HCT116 (cell line): Measurements from ENCODE around the gene CELF4. TPM values are rescaled to one million over a fixed set of nuclear protein-coding genes. Genes with fewer than 3 reads are reported as not detected.

Experiments
- ATAC-seq: fragments of 200-7000 bp; cut with Tn5 transposase; 2 replicates; pipeline ENCODE4 v1.9.1; 2020; ENCODE audit warnings: mild to moderate bottlenecking, moderate library complexity
- BruUV-seq: library from RNA; stranded (reverse); fragments of 400-500 nt; replicated peaks from 2 replicates; lab custom pipeline; 2021; lab: Mats Ljungman, UMichigan
- CTCF ChIA-PET: fragments of 300-600 bp; sonication (Branson Sonifier 250); formaldehyde crosslinking; loops from one replicate; lab custom pipeline; 2021; ENCODE audit warnings: antibody characterized with exemption; lab: Charles Lee
- POLR2A ChIA-PET: fragments of 300-600, 350-600 bp; sonication (Branson Sonifier 250); formaldehyde crosslinking; loops from one replicate; lab custom pipeline; 2021; ENCODE audit warnings: antibody characterized with exemption; lab: Charles Lee
- RAD21 ChIA-PET, 2 experiments: fragments of 300-600 bp; sonication (Branson Sonifier 250); formaldehyde crosslinking; loops; one replicate each; lab custom pipeline; 2023; ENCODE audit warnings: low total read pairs in 2 of 2; ENCODE audit not compliant: uncharacterized antibody in 2 of 2, unreplicated experiment in 2 of 2, low non-redundant PET in 1 of 2; lab: Charles Lee
- DNase-seq: peaks from one replicate; pipeline ENCODE4 v3.0.0-alpha.2; 2010; ENCODE audit warnings: low read depth, low spot score
- H2AFZ ChIP-seq: fragments of 200-600 bp; shearing (Covaris generic), sonication (generic); 2 replicates; pipeline ENCODE4 v1.6.1; 2017; ENCODE audit warnings: low read depth, mixed run types, mixed read lengths, antibody characterized with exemption, low read length; ENCODE audit not compliant: poor library complexity, severe bottlenecking
- H3K27ac ChIP-seq: 2 replicates; pipeline ENCODE4 v1.5.1; 2012; ENCODE audit warnings: low read depth, low read length
- H3K27me3 ChIP-seq: fragments of 200-600 bp; sonication (generic); 2 replicates; pipeline ENCODE4 v1.6.1; 2016; ENCODE audit warnings: mixed run types, low read length, mixed read lengths; ENCODE audit not compliant: insufficient read depth
- H3K36me3 ChIP-seq, 2 experiments: fragments of 200-500 bp in 1 of 2; fragments of 200-600 bp in 1 of 2; sonication (Bioruptor generic) in 1 of 2; sonication (generic) in 1 of 2; 2 replicates each; pipeline versions ENCODE4 v1.5.1 to v1.6.1; 2014 to 2016; ENCODE audit warnings: low read length in 2 of 2, inconsistent platforms in 1 of 2, mixed read lengths in 1 of 2, mixed run types in 1 of 2; ENCODE audit not compliant: insufficient read depth in 2 of 2, control insufficient read depth in 1 of 2
- H3K4me1 ChIP-seq, 2 experiments: fragments of 200-600 bp in 1 of 2; sonication (generic) in 1 of 2; 2 replicates each; pipeline versions ENCODE4 v1.5.1 to v1.6.1; 2012 to 2017; ENCODE audit warnings: low read length in 2 of 2, inconsistent platforms in 1 of 2, mild to moderate bottlenecking in 1 of 2, mixed read lengths in 1 of 2, mixed run types in 1 of 2, moderate library complexity in 1 of 2; ENCODE audit not compliant: insufficient read depth in 2 of 2, control insufficient read depth in 1 of 2
- H3K4me2 ChIP-seq: fragments of 200-600 bp; sonication (generic); 2 replicates; pipeline ENCODE4 v1.6.1; 2017; ENCODE audit warnings: mixed run types, low read length, mixed read lengths
- H3K4me3 ChIP-seq, 2 experiments: fragments of 200-600 bp in 1 of 2; sonication (generic) in 1 of 2; replicated peaks in 1 of 2; 2 replicates each; pipeline ENCODE4 v1.5.1; 2011 to 2016; ENCODE audit warnings: low read length in 2 of 2, control low read depth in 1 of 2, low read depth in 1 of 2, mild to moderate bottlenecking in 1 of 2, mixed read lengths in 1 of 2, mixed run types in 1 of 2
- H3K79me2 ChIP-seq: fragments of 200-600 bp; sonication (generic); 2 replicates; pipeline ENCODE4 v1.6.1; 2017; ENCODE audit warnings: mild to moderate bottlenecking, mixed run types, low read length, moderate library complexity, mixed read lengths; ENCODE audit not compliant: insufficient read depth
- H3K9ac ChIP-seq: fragments of 200-600 bp; sonication (generic); 2 replicates; pipeline ENCODE4 v1.6.1; 2016; ENCODE audit warnings: low read length, mixed read lengths
- H3K9me2 ChIP-seq: fragments of 200-600 bp; sonication (generic), shearing (Covaris generic); 2 replicates; pipeline ENCODE4 v1.6.1; 2017; ENCODE audit warnings: mixed run types, mild to moderate bottlenecking, moderate library complexity; ENCODE audit not compliant: insufficient read depth
- H3K9me3 ChIP-seq, 2 experiments: fragments of 200-500 bp in 1 of 2; fragments of 200-600 bp in 1 of 2; sonication (Bioruptor generic) in 1 of 2; sonication (generic) in 1 of 2; 2 replicates each; pipeline ENCODE4 v1.6.1; 2014 to 2017; ENCODE audit warnings: low read length in 2 of 2, mixed read lengths in 2 of 2, inconsistent platforms in 1 of 2, low read depth in 1 of 2, mild to moderate bottlenecking in 1 of 2, mixed run types in 1 of 2, moderate library complexity in 1 of 2; ENCODE audit not compliant: control insufficient read depth in 1 of 2, insufficient read depth in 1 of 2
- H4K20me1 ChIP-seq: fragments of 200-600 bp; sonication (generic), shearing (Covaris generic); 2 replicates; pipeline ENCODE4 v1.6.1; 2017; ENCODE audit warnings: mixed run types, mild to moderate bottlenecking, moderate library complexity; ENCODE audit not compliant: insufficient read depth
- EZH2 ChIP-seq: fragments of 200-600 bp; sonication (generic); IDR thresholded peaks from 2 replicates; pipeline ENCODE4 v1.6.1; 2017; ENCODE audit warnings: antibody characterized with exemption, mixed run types
- FOSL1 ChIP-seq: IDR thresholded peaks from 2 replicates; pipeline ENCODE4 v1.6.1; 2012; ENCODE audit warnings: low read depth
- RAD21 ChIP-seq: IDR thresholded peaks from 2 replicates; pipeline ENCODE4 v1.6.1; 2012; ENCODE audit warnings: low read depth, mild to moderate bottlenecking
- ZBTB33 ChIP-seq: IDR thresholded peaks from 2 replicates; pipeline ENCODE4 v1.6.1; 2011; ENCODE audit warnings: mild to moderate bottlenecking, low read length, moderate library complexity; ENCODE audit not compliant: insufficient replicate concordance; ENCODE audit errors: extremely low read depth
- intact Hi-C: fragments of 100-400 bp; cut with micrococcal nuclease; formaldehyde crosslinking; loops from 2 replicates; pipeline ENCODE4 v1.10.0; 2022
- total RNA-seq: library from RNA; stranded (reverse); gene quantifications from one replicate; pipeline ENCODE4 v1.2.1, GENCODE V29; 2021; ENCODE audit not compliant: unreplicated experiment

CELF4 gene
- total RNA-seq, 1 experiment from 2014 or later = not detected

- TF ChIP-seq EZH2 = no peak
Observed at GRCh38 chr18:37554399-37554787, 11.2 kb downstream of the CELF4 start (continued).

GRCh38 chr18:37553633-37554398 is 11.8 kb downstream of the CELF4 start:
- intact Hi-C loops = no loop called here
- no peak overlapping the region for H3K4me2 ChIP-seq
- DNase-seq = no peak
- TF ChIP-seq ZBTB33 = no peak
- TF ChIP-seq FOSL1 = no peak
- TF ChIP-seq RAD21 = no peak
- TF ChIP-seq, all 23 proteins: peak for 0
- no peaks in the 10 kb centered on the region for H3K9me2 ChIP-seq
- no peaks in the 10 kb centered on the region for H3K79me2 ChIP-seq
- no peak overlapping the region for H3K9ac ChIP-seq
- ChIA-PET POLR2A (no interaction called here), RAD21 (no interaction called here), CTCF (no interaction called here)
- H3K36me3 ChIP-seq = no peaks in the 10 kb centered on the region
- H3K27ac ChIP-seq = no peak overlapping the region
- H3K4me3 ChIP-seq = no peak overlapping the region
- no peaks in the 10 kb centered on the region for H3K9me3 ChIP-seq
- no TSS peak for BruUV-seq
- peaks cover 55% of the 10 kb centered on the region for H3K27me3 ChIP-seq
- ATAC-seq = no peak
- H4K20me1 ChIP-seq = no peaks in the 10 kb centered on the region
- no peaks in the 10 kb centered on the region for H3K4me1 ChIP-seq
- no peak overlapping the region for H2AFZ ChIP-seq

- intact Hi-C loops = no loop called here
- Histone ChIP-seq H4K20me1 (no peaks in the 10 kb centered on the region), H3K4me3 (no peak overlapping the region), H3K79me2 (no peaks in the 10 kb centered on the region), H3K27me3 (peaks cover 50% of the 10 kb centered on the region), H3K4me2 (no peak overlapping the region), H2AFZ (no peak overlapping the region), H3K27ac (no peak overlapping the region), H3K9me2 (no peaks in the 10 kb centered on the region), H3K4me1 (no peaks in the 10 kb centered on the region), H3K36me3 (no peaks in the 10 kb centered on the region), H3K9ac (no peak overlapping the region), H3K9me3 (no peaks in the 10 kb centered on the region)
- BruUV-seq = no TSS peak
- no peak for ATAC-seq
- ChIA-PET RAD21 (no interaction called here), CTCF (no interaction called here), POLR2A (no interaction called here)
- no peak for DNase-seq
- TF ChIP-seq ZBTB33 (no peak), RAD21 (no peak)
Observed at GRCh38 chr18:37552286-37552685, 13.3 kb downstream of the CELF4 start.
